ENCODE results near the gene HSPG2. TPM values are rescaled to one million over a fixed set of nuclear protein-coding genes. Genes with fewer than 3 reads are reported as not detected.

Gene HSPG2
- total RNA-seq, 1 donor from 2014 or later: 1.7 TPM

DNA sequence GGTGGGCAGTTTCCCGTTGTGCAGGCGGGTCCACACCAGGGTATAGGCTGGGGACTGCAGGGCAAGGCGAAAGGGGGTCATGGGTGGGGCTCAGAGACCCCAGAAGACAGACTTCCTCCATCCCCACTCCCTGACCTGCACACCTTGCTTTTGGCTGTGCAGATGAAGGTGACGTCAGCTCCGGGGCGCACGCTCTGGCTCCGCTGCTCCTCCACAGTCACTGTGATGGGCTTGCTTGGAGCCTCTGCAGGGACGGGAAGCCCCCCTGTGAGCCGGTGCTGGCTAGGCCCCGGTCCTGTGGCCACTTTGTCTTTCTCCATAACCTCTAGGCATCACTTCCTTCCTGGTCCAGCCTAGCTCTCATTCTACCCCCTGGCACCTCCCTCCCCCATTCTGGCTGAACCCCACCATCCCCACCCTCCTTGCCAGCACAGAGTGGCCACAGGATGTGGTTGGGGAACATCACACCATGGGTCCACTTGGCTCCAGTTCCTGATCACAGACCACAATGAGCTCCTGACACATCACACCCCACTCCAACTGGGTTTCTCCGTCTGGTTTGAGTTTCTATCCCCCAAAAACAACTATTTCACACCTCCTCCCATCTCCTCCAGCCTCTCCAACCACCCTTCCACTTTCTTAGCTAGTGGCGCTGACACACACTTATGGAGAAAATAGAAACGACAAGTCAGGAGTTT lies 79.8 kb downstream of the HSPG2 start:
- H3K27me3 Mint-ChIP-seq: no peaks in the 10 kb centered on the region

DNA sequence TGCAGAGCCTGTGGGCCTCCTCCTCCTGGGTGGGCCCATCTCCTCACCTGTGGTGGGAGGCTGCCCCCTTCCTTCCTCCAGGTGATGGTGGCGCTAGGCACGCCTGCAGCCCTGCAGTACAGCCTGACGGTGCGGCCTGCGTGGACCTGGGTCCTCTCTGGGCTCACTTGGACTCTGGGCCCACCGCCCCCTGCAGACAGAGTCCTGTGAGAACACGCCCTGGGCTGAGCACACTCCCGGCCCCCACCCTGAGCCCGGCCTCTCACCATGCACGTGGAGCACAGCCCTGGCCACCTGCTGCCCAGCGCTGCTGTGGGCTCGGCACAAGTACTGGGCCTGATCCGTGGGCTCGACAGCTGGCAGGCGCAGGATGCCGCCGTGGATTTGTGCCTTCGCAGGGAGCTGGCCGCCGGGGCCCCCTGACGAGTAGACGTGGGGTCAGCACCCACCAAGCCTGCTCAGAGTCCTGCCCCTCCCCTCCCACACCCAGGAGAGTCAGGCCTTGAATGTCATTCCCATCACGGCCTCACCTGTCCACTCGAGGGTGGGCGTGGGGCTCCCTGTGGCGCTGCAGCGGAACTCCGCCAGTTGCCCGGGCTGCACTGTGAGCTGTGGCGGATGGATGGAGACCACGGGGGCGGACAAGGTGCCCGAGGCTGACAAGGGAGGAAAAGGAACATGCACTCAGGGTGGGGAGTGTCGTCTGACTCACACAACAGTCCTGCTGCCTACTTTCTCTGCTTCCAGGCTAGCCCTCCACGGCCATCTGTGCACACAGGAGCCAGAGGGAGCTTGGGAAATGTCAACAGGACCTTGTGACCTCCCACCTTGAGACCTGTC lies 81.6 kb downstream of the HSPG2 start:
- POLR2A ChIA-PET: no interaction called here
- ATAC-seq (ENCODE audit: low read depth) (no peak), DNase-seq (no peak)
- Mint-ChIP-seq H3K4me1 (peaks cover 11% of the 10 kb centered on the region), H3K27me3 (no peaks in the 10 kb centered on the region), H3K27ac (no peak overlapping the region), H3K9me3 (no peaks in the 10 kb centered on the region), H3K4me3 (no peak overlapping the region), H3K36me3 (ENCODE audit: low read depth) (no peaks in the 10 kb centered on the region)
- intact Hi-C loops (cut with micrococcal nuclease): no loop called here
- CTCF ChIA-PET: no interaction called here
- TF ChIP-seq, protein P1, sequence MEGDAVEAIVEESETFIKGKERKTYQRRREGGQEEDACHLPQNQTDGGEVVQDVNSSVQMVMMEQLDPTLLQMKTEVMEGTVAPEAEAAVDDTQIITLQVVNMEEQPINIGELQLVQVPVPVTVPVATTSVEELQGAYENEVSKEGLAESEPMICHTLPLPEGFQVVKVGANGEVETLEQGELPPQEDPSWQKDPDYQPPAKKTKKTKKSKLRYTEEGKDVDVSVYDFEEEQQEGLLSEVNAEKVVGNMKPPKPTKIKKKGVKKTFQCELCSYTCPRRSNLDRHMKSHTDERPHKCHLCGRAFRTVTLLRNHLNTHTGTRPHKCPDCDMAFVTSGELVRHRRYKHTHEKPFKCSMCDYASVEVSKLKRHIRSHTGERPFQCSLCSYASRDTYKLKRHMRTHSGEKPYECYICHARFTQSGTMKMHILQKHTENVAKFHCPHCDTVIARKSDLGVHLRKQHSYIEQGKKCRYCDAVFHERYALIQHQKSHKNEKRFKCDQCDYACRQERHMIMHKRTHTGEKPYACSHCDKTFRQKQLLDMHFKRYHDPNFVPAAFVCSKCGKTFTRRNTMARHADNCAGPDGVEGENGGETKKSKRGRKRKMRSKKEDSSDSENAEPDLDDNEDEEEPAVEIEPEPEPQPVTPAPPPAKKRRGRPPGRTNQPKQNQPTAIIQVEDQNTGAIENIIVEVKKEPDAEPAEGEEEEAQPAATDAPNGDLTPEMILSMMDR (IDR thresholded peaks at IDR 0.05): no peak

More for the DNA sequence above, 79.8 kb downstream of the HSPG2 start:
- DNase-seq (no peak), ATAC-seq (ENCODE audit: low read depth) (no peak)
- intact Hi-C loops (cut with micrococcal nuclease): no loop called here
- H3K27ac Mint-ChIP-seq: no peak overlapping the region
- ChIA-PET POLR2A (no interaction called here), CTCF (no interaction called here)
- no peaks in the 10 kb centered on the region for H3K36me3 Mint-ChIP-seq (ENCODE audit: low read depth)
- H3K9me3 Mint-ChIP-seq: no peaks in the 10 kb centered on the region
- no peak overlapping the region for H3K4me3 Mint-ChIP-seq
- peaks cover 7% of the 10 kb centered on the region for H3K4me1 Mint-ChIP-seq
- TF ChIP-seq, protein P1 (IDR thresholded peaks at IDR 0.05): no peak

DNA sequence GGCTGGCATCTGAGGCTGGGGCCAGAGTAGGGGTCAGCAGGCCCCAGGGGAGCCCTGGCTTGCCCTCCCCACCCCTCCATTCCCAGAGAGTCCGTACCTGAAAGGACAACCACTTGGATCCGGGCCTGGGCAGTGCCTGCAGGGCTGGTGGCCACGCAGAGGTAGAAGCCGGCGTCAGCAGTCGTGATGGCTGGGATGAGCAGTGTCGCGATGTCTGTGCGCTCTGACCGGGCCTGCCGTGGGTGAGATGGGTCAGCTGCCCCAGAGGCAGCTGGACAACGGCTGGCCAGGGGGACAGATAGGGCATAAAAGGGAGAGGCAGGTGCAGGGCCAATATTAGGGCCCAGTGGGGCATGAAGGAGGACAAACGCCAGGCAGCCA lies 82.4 kb downstream of the HSPG2 start:
- Mint-ChIP-seq H3K36me3 (ENCODE audit: low read depth) (no peaks in the 10 kb centered on the region), H3K27ac (no peak overlapping the region), H3K9me3 (no peaks in the 10 kb centered on the region), H3K27me3 (no peaks in the 10 kb centered on the region), H3K4me3 (no peak overlapping the region), H3K4me1 (peaks cover 11% of the 10 kb centered on the region)
- ATAC-seq (ENCODE audit: low read depth) (no peak), DNase-seq (no peak)
- TF ChIP-seq, protein P1 (IDR thresholded peaks at IDR 0.05): no peak
- CTCF ChIA-PET: no interaction called here
- POLR2A ChIA-PET: no interaction called here
- intact Hi-C loops (cut with micrococcal nuclease): no loop called here

DNA sequence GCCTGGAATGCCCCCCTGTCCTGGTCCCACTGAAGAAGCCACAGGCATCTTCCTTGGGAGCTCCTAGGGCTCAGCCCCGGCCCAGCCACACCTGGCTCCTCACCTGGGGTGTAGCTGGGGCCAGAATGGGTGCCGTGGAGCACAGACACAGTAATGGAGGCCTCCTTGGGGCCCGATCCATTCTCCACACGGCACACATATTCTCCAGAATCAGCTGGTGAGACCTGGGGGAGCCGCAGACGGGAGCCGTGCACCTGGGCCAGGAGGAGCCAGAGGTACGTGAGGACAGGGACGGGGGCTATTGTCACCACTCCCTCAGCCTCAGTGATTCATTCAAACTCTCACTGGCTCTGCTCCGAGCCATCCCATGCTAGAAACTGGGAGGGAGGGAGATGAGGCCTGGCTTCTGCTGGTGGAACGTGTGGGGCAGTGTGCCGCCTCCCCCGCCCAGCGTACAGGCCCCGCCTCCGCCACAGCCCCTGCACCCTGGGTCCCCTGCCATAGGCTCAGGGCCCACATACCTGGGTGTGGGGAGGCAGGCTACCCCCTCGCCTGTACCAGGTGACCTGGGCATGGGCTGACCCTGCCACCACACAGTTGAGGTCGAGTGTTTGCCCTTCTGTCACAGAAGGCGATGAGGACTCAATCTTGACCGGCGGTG lies 82.9 kb downstream of the HSPG2 start:
- Mint-ChIP-seq H3K9me3 (no peaks in the 10 kb centered on the region), H3K4me3 (no peak overlapping the region), H3K27me3 (no peaks in the 10 kb centered on the region), H3K27ac (no peak overlapping the region), H3K4me1 (peaks cover 11% of the 10 kb centered on the region), H3K36me3 (ENCODE audit: low read depth) (no peaks in the 10 kb centered on the region)
- TF ChIP-seq, protein P1 (IDR thresholded peaks at IDR 0.05): no peak
- ChIA-PET POLR2A (no interaction called here), CTCF (no interaction called here)
- intact Hi-C loops (cut with micrococcal nuclease): no loop called here
- ATAC-seq (ENCODE audit: low read depth): no peak
- no peak for DNase-seq

DNA sequence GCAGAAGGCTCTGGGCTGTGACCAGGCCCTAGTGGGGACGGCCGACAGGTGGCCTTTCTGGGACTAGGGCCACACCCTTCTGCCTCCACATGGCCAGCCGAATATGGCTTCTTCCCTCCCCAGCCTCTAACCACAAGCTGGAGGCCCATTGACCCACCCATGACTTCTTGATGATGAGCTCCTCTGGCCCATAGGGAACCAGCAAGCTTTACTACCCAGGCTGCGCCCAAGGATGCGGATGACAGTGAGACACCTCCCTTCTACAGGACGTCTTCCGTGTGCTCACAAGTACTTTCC lies 84.0 kb downstream of the HSPG2 start:
- peaks cover 11% of the 10 kb centered on the region for H3K4me1 Mint-ChIP-seq
- no peaks in the 10 kb centered on the region for H3K9me3 Mint-ChIP-seq
- no peaks in the 10 kb centered on the region for H3K27me3 Mint-ChIP-seq
- ChIA-PET CTCF (no interaction called here), POLR2A (no interaction called here)
- no peak overlapping the region for H3K4me3 Mint-ChIP-seq
- H3K36me3 Mint-ChIP-seq (ENCODE audit: low read depth): no peaks in the 10 kb centered on the region
- DNase-seq (no peak), ATAC-seq (ENCODE audit: low read depth) (no peak)
- TF ChIP-seq, protein P1 (IDR thresholded peaks at IDR 0.05): no peak
- intact Hi-C loops (cut with micrococcal nuclease): no loop called here
- H3K27ac Mint-ChIP-seq: no peak overlapping the region

All from activated B cell treated with CpG ODN at 0.5 μM for 24 hours (primary cell).